Retinal pigment epithelial cell (primary cell): Measurements from ENCODE around the gene LRRC17.

Source experiments
- DNase-seq: peaks from one replicate; pipeline ENCODE4 v3.0.0-alpha.2; 2010; ENCODE audit warnings: low read depth
- H3K4me3 ChIP-seq: 2 replicates; pipeline ENCODE4 v1.5.1; 2011; ENCODE audit warnings: mild to moderate bottlenecking, low read length, control low read depth, moderate library complexity
- CTCF ChIP-seq: conservative IDR thresholded peaks from 2 replicates; pipeline ENCODE4 v1.5.1; 2011; ENCODE audit warnings: low read depth, low read length, control low read depth, inconsistent platforms

The LRRC17 gene

GRCh38 chr7:102988631-102989560, 76.1 kb downstream of the LRRC17 start:
- no peak overlapping the region for H3K4me3 ChIP-seq
- TF ChIP-seq CTCF, result no peak
- DNase-seq, result no peak

GRCh38 chr7:102990642-102991041, 77.8 kb downstream of the LRRC17 start:
- TF ChIP-seq CTCF, result no peak
- DNase-seq, result no peak
- H3K4me3 ChIP-seq, result no peak overlapping the region

- TF ChIP-seq CTCF, result no peak
- DNase-seq, result no peak
- no peak overlapping the region for H3K4me3 ChIP-seq
These were observed 78.3 kb downstream of the LRRC17 start for GRCh38 chr7:102991077-102991539.

- peak; percentile 92 for DNase-seq
- H3K4me3 ChIP-seq, result no peak overlapping the region
- no peak for TF ChIP-seq CTCF
These were observed 78.9 kb downstream of the LRRC17 start for GRCh38 chr7:102991540-102992214.

GRCh38 chr7:102992509-102992937, 79.7 kb downstream of the LRRC17 start:
- H3K4me3 ChIP-seq, result no peak overlapping the region
- no peak for TF ChIP-seq CTCF
- no peak for DNase-seq

GRCh38 chr7:102992938-102993717, 80.3 kb downstream of the LRRC17 start:
- TF ChIP-seq CTCF, result no peak
- no peak overlapping the region for H3K4me3 ChIP-seq
- DNase-seq, result peak; percentile 41
